ENCODE results near the gene KRT26.
A peak's percentile ranks its signal among the peaks of the same experiment; 100 is the strongest.
"Not testable (repeated sequence)": the region's sequence is repeated elsewhere in the genome, so short reads cannot be mapped to it uniquely, and the experiment has no call there.

The KRT26 gene

DNA sequence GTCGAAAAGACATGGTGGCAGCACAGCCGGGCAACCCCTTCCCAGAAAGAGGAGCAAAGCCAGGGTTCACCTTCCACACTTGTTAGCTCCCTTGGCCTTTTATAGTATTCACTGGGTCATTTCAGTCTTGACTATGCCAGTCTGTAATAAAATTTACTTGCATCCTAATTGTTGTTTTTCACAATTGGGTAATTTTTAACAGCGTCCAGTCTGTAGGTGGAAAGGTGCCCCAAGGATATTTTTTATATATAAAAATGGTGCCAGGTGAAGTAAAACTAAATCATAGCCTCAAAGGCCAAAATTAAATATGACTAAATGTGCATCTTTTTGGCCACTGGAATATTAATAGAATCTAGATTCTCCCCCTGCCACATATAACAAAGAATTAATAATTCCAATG is at the start of gene KRT26:
Gene KRT26, minus strand, starts transcription at position 101 of the 400 bp plus-strand sequence. Its CDS starts 88 bp downstream, at position 13.
- no peak for DNase-seq (ENCODE audit: low spot score)

DNA sequence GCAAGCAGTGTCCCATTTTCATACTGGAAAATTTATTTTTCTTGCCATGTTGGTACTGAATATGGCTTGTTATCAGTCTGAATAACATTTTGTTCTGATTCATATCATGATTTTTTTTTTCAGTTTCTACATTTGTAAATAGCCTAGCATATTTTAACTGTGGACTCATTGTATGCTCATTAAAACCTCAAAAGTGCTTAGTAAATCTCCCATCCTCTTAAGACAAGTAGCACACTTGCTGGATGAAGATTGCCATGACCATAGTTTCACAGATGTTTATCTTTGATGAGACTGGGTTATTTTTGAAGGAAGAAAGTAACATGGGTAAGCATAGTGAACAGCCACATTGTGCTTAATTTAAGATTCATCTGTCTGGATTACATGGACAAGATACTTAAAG is 49.5 kb upstream of the KRT26 start:
- no peak for DNase-seq (ENCODE audit: low spot score)

DNA sequence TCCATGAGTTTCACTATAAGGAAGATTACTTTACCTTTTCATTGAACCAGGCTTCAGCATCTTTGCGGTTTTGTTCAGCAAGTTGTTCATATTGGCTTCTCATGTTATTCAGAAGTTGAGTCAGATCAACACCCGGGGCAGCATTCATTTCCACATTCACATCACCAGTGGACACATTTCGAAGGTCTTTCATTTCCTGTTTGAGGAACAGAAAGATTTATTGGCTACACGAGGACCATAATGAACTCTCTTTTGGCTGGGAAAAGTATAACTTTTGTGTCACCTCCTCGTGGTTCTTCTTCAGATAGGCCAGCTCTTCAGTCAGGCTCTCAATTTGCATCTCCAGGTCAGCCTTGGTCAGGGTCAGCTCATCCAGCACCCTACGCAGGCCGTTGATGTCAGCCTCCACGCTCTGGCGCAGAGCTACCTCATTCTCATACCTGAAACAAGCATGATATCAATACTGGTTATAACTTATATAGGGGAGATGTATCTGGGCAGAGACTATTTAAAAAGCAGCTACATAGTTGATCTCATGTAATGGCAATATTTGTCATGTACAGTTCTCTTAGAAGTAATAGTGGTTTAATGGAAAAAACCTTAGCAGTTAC is 48.3 kb upstream of the KRT26 start:
- DNase-seq (ENCODE audit: low spot score) = peak; percentile 19

DNA sequence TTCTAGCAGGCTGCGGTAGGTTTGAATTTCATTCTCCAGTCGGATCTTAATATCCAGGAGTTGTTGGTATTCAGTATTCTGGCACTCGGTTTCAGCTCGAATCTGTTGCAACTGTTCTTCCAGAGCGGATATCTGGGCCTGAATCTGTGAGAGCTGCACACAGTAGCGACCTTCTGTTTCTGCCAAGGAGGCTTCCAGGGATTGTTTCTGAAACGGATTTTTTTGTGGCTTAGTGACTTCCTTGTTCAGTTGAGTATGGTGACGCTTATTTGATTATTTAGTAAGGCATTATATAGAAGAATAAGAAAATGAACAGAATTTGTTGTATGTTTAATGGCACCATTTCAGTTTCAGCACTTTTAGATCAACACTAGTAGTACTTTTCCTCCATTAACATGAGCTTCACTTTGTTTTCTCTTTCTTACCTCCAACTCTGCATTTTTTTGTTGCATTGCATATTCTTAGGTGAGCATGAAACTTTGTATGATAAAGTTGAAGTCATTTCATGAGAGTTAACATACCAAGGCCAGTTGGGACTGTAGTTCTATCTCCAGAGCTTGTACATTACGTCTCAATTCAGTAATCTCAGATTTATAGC is 47.6 kb upstream of the KRT26 start:
- DNase-seq (ENCODE audit: low spot score) = peak; percentile 56

DNA sequence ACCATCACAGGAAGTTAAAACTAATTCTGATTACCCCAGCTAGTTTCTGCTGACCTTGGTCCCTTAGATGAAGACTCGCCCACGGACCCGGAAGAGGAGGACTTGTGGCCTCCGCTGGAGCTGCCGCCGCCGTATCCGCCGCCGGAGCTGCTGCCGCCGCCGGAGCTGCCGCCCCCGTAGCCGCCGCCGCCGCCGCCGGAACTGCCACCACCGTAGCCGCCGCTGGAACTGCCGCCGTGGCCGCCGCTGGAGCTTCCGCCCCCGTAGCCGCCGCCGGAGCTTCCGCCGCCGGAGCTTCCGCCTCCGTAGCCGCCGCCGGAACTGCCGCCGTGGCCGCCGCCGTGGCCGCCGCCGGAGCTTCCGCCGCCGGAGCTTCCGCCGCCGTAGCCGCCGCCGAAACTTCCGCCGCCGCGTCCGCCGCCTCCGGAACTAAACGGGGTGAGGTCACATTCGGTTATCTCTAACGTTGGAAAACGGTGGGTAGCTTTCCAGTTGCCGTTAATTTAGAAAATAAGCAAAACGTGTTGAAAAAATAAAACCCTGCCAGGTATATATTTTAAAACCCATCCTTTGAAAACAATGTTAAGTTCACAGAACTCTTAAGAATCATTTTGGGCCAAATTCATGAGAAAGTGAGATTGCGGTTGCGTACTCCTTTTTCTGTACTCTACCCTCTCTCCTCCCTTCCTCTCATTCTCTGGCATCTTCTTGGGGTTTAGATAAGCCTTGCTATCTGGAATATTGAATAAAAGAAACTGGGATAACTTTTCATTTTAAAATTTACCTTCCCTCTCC is 46.9 kb upstream of the KRT26 start:
- DNase-seq (ENCODE audit: low spot score) = peak; percentile 84

- peak; percentile 18 for DNase-seq (ENCODE audit: low spot score)
These were observed 46.3 kb upstream of the KRT26 start for GRCh38 chr17:40818343-40818732.

DNA sequence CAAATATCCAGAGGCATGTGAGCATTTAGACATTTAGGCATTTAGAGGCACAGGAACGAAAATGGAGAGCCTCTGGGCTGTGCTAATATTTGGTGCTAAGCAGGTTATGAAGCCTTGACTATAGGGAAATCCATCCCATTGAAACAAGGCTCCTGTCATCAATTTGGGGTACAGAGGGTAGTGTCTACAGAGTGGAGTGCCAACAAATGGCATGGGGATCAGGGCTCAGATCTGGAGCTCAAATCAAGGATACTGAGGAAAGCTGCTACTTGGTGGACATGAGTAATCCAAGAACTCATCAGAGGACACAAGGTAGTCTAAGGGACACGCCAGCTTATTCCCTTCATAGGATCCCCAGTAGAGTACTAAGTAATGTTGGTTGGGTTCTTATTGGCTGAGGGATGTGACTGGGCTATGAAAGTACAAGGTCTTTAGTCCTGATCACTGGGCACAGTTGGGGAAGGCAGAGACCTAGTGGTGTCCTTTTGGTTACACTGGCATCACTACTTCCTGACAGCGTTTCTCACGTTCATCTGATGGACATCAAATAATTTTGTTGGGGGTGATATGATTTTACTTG is 45.2 kb upstream of the KRT26 start:
- no peak for DNase-seq (ENCODE audit: low spot score)

DNA sequence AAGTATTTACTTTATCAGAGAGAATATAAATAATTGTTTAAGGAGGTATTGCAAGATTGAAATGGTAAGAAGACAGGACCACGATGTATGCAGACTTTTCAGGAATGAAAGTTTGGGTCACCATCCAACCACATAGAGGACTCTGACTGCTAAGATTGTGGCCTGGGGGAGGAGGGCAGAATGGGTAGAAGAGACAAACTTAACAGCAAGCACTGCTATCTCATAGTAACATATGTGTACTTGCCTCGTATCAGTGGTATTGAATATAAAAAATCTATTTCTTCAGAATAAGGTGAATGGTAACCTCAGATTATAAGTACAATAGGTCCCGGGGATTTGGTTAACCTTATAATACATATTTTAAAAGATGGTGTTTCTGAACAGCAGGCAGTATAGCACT is 44.6 kb upstream of the KRT26 start:
- no peak for DNase-seq (ENCODE audit: low spot score)

DNA sequence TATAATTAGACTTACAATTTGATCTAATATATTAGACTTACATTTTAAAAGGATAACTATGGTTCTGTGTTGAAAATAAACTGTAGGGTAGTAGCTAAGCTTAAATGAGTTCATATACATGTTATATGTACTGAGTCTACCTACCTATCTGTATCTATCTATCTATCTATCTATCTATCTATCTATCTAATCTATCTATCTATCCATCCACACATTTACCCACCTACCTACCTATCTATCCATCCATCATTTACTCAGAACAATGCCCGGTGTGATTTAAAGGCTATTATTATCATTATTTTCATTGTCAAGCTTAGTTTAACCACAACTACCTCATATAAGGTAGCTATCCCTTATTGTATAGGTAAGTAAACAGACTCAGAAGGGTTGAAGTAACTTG is 43.4 kb upstream of the KRT26 start:
- no peak for DNase-seq (ENCODE audit: low spot score)

GRCh38 chr17:40814657-40815056 is 42.7 kb upstream of the KRT26 start:
- not testable (repeated sequence) for DNase-seq (ENCODE audit: low spot score)

GRCh38 chr17:40813804-40814203 is 41.8 kb upstream of the KRT26 start:
- peak; percentile 10 for DNase-seq (ENCODE audit: low spot score)

DNA sequence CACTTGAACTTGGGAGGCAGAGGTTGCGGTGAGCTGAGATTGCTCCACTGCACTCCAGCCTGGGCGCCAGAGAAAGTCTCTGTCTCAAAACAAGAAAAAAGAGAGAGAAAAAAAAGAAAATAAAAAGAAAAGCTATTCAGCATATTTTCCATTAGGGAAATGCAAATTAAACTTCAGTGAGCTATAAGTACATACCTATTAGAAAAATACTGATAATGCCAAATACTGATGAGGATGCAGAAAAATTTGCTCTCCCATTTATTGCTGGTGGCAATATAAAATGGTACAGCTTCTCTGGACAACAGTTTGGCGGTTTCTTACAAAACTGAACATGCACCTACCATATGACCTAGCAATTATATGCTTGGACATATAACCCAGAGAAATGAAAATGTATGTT is 40.6 kb upstream of the KRT26 start:
- DNase-seq (ENCODE audit: low spot score) = no peak

- DNase-seq (ENCODE audit: low spot score) = no peak
These were observed 38.5 kb upstream of the KRT26 start for GRCh38 chr17:40810494-40810893.

- no peak for DNase-seq (ENCODE audit: low spot score)
These were observed 37.9 kb upstream of the KRT26 start for GRCh38 chr17:40809721-40810421.

GRCh38 chr17:40806131-40806530 is 34.1 kb upstream of the KRT26 start:
- no peak for DNase-seq (ENCODE audit: low spot score)

DNA sequence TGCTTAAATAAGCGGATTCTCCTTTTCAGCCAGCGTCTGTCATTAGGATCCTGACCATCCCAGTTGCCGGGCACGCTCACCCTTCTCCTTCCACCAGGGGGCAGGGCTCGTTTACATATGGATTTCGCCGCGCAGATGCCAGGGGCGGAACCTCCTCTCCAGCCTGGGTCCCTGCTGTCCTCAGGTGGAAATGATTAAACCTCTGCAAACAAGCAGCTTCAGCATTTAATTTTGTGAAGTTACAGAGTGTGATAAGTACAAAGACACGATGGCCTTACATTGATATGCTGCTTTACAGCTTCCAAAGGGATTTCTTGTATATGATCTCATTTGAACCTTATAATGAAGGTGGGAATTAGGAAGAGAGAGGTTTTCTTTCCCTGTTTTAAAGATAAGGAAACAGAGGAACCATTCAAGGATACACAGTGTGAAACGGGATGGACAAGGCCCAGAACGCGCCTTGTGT is 31.6 kb upstream of the KRT26 start:
- DNase-seq (ENCODE audit: low spot score) = peak; percentile 73

GRCh38 chr17:40801157-40801556 is 29.2 kb upstream of the KRT26 start:
- DNase-seq (ENCODE audit: low spot score) = no peak

DNA sequence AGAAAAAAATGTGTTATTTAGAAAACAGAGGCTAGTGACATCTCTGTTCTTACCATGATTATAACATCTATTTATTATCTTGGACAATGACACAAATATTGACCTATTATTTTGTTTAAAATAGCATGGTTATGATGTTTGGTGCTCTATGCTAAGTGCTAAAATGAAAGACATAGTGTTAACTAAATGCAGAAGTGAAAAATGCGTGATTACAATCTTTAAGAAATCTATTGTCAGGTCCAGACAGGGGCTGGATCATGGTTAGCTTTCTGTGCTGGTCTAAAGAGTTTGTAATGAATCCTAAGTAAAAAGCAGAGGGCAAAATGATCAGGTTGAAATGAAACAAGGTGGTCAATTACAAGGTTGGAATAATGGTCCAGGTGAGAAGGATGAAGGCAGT is 28.4 kb upstream of the KRT26 start:
- no peak for DNase-seq (ENCODE audit: low spot score)

GRCh38 chr17:40799859-40800258 is 27.9 kb upstream of the KRT26 start, which contains the start of gene KRT28:
Gene KRT28, minus strand, starts transcription at chr17:40799959. Its CDS starts 66 bp downstream, at chr17:40799893.
- DNase-seq (ENCODE audit: low spot score) = no peak

GRCh38 chr17:40796846-40797245 is 24.8 kb upstream of the KRT26 start:
- DNase-seq (ENCODE audit: low spot score) = no peak

GRCh38 chr17:40795019-40795667 is 23.1 kb upstream of the KRT26 start:
- no peak for DNase-seq (ENCODE audit: low spot score)

- no peak for DNase-seq (ENCODE audit: low spot score)
These were observed 22.5 kb upstream of the KRT26 start for GRCh38 chr17:40794466-40794865.

All from RKO (cell line).